Endothelial cell (in vitro differentiated cells): ENCODE data around the gene PDLIM7. TPM values are rescaled to one million over a fixed set of nuclear protein-coding genes. Genes with fewer than 3 reads are reported as not detected.

ENCODE experiments used
- DNase-seq: peaks from one replicate; pipeline ENCODE4 v3.0.0; 2021; ENCODE audit warnings: low spot score
- H3K27ac Mint-ChIP-seq: one replicate; pipeline ENCODE4 v1.8.0; 2021; ENCODE audit warnings: mixed read lengths, inconsistent platforms; ENCODE audit not compliant: unreplicated experiment
- H3K27me3 Mint-ChIP-seq: one replicate; pipeline ENCODE4 v1.8.0; 2021; ENCODE audit warnings: mild to moderate bottlenecking, moderate library complexity, mixed read lengths, inconsistent platforms; ENCODE audit not compliant: unreplicated experiment
- H3K36me3 Mint-ChIP-seq: one replicate; pipeline ENCODE4 v1.8.0; 2021; ENCODE audit warnings: mild to moderate bottlenecking, low read depth, mixed read lengths, inconsistent platforms; ENCODE audit not compliant: unreplicated experiment
- H3K4me1 Mint-ChIP-seq: one replicate; pipeline ENCODE4 v1.8.0; 2021; ENCODE audit warnings: mild to moderate bottlenecking, mixed read lengths, inconsistent platforms; ENCODE audit not compliant: unreplicated experiment
- H3K4me3 Mint-ChIP-seq: one replicate; pipeline ENCODE4 v1.8.0; 2021; ENCODE audit warnings: mild to moderate bottlenecking, mixed read lengths, inconsistent platforms; ENCODE audit not compliant: unreplicated experiment
- H3K9me3 Mint-ChIP-seq: one replicate; pipeline ENCODE4 v1.8.0; 2021; ENCODE audit warnings: mixed read lengths, inconsistent platforms; ENCODE audit not compliant: unreplicated experiment
- CTCF ChIP-seq: fragments of 200-600 bp; sonication (generic); IDR thresholded peaks from one replicate; pipeline ENCODE4 v1.5.0; 2021; ENCODE audit warnings: antibody characterized with exemption; ENCODE audit not compliant: unreplicated experiment
- total RNA-seq: library from RNA; stranded (reverse); fragmentation: NEBNext Ultra II Directional; extraction: Animal tissue kit (Norgen Biotek cat#: 25700); gene quantifications from one replicate; pipeline ENCODE4 v1.2.1, GENCODE V29; 2021; ENCODE audit not compliant: unreplicated experiment

The PDLIM7 gene
- total RNA-seq, 1 donor from 2014 or later: 238 TPM

- DNase-seq: peak; percentile 53
- no peak for TF ChIP-seq CTCF
Observed at GRCh38 chr5:177447066-177447610, 50.3 kb downstream of the PDLIM7 start.

GRCh38 chr5:177446200-177447065 lies 51.0 kb downstream of the PDLIM7 start, which contains the start of gene PRR7:
Gene PRR7 (plus strand): TSS chr5:177446814. CDS start chr5:177455068, 8,254 bp downstream.
- Mint-ChIP-seq H3K4me3 (peak within 1 kb of the TSS; percentile 80), H3K4me1 (peaks cover 12% of the 10 kb centered on the region), H3K9me3 (no peaks in the 10 kb centered on the region), H3K27ac (peak within 1 kb of the TSS; percentile 83), H3K27me3 (peaks cover 29% of the 10 kb centered on the region), H3K36me3 (peaks cover 11% of the 10 kb centered on the region)
- peak; percentile 47 for DNase-seq
- no peak for TF ChIP-seq CTCF

More at GRCh38 chr5:177447066-177447610, 50.3 kb downstream of the PDLIM7 start:
- H3K27ac Mint-ChIP-seq: no peak overlapping the region
- peaks cover 7% of the 10 kb centered on the region for H3K36me3 Mint-ChIP-seq
- H3K9me3 Mint-ChIP-seq: no peaks in the 10 kb centered on the region
- peaks cover 29% of the 10 kb centered on the region for H3K27me3 Mint-ChIP-seq
- H3K4me1 Mint-ChIP-seq: peaks cover 12% of the 10 kb centered on the region
- no peak overlapping the region for H3K4me3 Mint-ChIP-seq

GRCh38 chr5:177445917-177446199 lies 51.5 kb downstream of the PDLIM7 start:
- TF ChIP-seq CTCF: no peak
- Mint-ChIP-seq H3K27me3 (peaks cover 27% of the 10 kb centered on the region), H3K4me3 (peak overlapping the region; percentile 80), H3K4me1 (peaks cover 12% of the 10 kb centered on the region), H3K9me3 (no peaks in the 10 kb centered on the region), H3K36me3 (peaks cover 12% of the 10 kb centered on the region), H3K27ac (peak overlapping the region; percentile 83)
- no peak for DNase-seq

- Mint-ChIP-seq H3K27me3 (peaks cover 26% of the 10 kb centered on the region), H3K27ac (peak overlapping the region; percentile 83), H3K4me1 (peaks cover 12% of the 10 kb centered on the region), H3K36me3 (peaks cover 12% of the 10 kb centered on the region), H3K4me3 (peak overlapping the region; percentile 80), H3K9me3 (no peaks in the 10 kb centered on the region)
- TF ChIP-seq CTCF: no peak
- no peak for DNase-seq
Observed at GRCh38 chr5:177445052-177445916, 52.1 kb downstream of the PDLIM7 start.
